OCI-LY3 (cell line): ENCODE data around the gene DPF3.

Experiments used
- CTCF ChIP-seq: fragments of 200-600, 300-600 bp; sonication (generic); IDR thresholded peaks from 2 replicates; pipeline ENCODE4 v1.5.1; 2014; ENCODE audit warnings: antibody characterized with exemption, low read length, low read depth
- EZH2phosphoT487 ChIP-seq: fragments of 200-600 bp; shearing (Covaris generic); IDR thresholded peaks from 2 replicates; pipeline ENCODE4 v1.6.1; 2018; ENCODE audit warnings: antibody characterized with exemption, mixed run types, low read depth

GRCh38 chr14:72774894-72775620 lies 118.8 kb downstream of the DPF3 start:
- TF ChIP-seq CTCF (no peak), EZH2phosphoT487 (no peak)
